ENCODE measurements around the gene KRT86.
"Not testable (repeated sequence)": the region's sequence is repeated elsewhere in the genome, so short reads cannot be mapped to it uniquely, and the experiment has no call there.

- not testable (repeated sequence) for TF ChIP-seq SALL2 (tag by site-specific recombination; IDR thresholded peaks at IDR 0.05; ENCODE audit: borderline replicate concordance); ZNF423 (tag by site-specific recombination; IDR thresholded peaks at IDR 0.05)
- TF ChIP-seq, protein P1, sequence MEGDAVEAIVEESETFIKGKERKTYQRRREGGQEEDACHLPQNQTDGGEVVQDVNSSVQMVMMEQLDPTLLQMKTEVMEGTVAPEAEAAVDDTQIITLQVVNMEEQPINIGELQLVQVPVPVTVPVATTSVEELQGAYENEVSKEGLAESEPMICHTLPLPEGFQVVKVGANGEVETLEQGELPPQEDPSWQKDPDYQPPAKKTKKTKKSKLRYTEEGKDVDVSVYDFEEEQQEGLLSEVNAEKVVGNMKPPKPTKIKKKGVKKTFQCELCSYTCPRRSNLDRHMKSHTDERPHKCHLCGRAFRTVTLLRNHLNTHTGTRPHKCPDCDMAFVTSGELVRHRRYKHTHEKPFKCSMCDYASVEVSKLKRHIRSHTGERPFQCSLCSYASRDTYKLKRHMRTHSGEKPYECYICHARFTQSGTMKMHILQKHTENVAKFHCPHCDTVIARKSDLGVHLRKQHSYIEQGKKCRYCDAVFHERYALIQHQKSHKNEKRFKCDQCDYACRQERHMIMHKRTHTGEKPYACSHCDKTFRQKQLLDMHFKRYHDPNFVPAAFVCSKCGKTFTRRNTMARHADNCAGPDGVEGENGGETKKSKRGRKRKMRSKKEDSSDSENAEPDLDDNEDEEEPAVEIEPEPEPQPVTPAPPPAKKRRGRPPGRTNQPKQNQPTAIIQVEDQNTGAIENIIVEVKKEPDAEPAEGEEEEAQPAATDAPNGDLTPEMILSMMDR (tag by site-specific recombination; IDR thresholded peaks at IDR 0.05) = not testable (repeated sequence)
These were observed 34.2 kb upstream of the KRT86 start for GRCh38 chr12:52240247-52240646.
